Measurements from ENCODE around the gene SERTAD3.

Gene SERTAD3

DNA sequence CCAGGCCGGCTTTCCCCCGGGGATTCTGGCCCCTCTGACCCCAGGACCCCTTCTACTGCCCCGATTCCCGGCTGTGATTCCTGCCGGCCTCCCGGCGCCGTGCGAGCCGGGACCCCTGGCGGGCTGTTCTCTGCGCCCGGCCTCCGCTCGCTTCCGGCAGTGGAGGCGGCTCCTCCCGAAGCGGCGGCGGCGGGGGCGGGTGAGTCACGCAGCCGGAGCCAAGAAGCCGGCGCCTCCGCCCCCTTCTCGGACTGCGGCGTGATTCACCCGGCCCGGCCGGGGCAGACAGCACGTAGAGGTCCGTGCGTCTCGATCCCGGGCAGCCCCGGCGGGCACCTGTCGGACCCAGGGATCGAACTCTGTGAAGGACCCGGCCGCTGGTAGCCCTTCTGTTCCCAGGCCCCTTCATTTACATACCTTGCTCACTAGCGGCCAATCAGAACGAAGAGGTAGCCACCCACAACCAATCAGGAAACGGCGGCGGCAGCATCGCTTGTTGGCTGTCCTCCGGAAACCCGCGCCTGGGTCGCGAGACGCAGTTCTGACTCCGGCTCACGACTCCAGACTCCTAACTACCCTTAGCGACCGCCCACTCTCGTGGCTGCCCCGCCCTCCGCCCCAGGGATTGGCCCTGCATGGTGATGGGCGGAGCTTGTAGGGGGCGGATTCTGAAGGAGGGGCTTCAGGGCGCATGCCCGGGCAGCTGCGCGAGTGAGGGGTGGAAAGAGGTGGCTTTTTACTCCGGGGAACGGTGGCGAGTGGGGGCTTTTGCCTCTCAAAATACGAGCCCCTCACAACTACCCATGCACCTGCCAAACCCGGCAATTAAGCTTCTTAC lies 18.5 kb downstream of the SERTAD3 start, which contains the start of gene SERTAD1:
SERTAD1 (minus strand) TSS at position 543 of the 838 bp plus-strand sequence. CDS start 2,446 bp downstream, outside the sequence.
- DNase-seq (ENCODE audit: low read depth) = peak; percentile 100

DNA sequence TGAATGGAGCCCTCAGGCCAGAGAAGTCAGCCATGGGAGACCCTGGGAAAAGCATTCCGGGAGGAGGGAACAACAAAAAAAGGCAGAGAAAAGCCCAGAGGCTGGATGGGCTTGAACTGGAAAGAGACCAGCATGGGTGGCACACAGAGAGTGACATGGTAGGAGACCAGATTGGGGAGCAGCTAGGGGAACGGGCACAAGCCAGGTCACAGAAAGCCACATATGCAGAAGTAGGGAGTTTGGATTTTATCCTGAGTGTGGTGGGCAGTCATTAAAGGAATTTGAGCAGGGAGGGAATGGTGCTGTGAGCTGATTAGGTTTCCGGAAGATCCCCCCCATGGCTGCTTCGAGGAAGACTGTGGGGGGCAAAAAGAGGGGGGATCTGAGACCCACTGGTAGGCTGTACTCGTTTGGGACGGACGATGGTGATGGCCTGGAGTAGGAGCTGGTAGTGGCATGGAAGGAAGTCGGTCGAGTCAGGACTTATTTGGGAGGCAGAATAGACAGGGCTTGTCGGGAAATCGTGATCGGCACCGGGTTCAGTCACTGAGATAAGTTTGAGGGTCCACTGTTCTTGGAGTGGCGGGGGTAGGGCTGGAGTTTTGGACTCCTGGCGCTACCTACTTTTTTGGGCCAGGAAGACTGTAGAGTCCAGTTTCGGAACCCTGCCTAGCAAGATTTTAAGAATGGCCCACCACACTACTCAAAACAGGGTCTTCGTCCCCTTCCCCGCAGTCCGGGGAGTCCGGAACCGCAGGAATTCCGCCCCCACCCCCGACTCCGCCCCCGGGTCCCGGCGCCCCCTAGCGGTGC lies 19.3 kb downstream of the SERTAD3 start:
- no peak for DNase-seq (ENCODE audit: low read depth)

DNA sequence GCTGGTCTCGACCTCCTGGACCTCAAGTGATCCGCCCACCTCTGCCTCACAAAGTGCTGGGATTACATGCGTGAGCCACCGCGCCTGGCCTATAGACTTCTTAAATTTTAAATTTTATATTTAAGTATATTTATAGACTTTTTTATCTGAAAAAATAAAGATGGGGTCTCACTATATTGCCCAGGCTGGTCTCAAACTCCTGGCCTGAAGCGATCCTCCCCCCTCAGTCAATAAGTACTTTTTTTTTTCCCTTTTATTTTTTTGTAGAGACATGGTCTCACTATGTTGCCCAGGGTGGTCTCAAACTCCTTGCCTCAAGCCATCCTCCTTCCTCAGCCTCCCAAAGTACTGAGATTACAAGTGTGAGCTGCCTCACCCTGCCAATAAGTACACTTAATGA lies 20.2 kb downstream of the SERTAD3 start:
- DNase-seq (ENCODE audit: low read depth) = no peak

DNA sequence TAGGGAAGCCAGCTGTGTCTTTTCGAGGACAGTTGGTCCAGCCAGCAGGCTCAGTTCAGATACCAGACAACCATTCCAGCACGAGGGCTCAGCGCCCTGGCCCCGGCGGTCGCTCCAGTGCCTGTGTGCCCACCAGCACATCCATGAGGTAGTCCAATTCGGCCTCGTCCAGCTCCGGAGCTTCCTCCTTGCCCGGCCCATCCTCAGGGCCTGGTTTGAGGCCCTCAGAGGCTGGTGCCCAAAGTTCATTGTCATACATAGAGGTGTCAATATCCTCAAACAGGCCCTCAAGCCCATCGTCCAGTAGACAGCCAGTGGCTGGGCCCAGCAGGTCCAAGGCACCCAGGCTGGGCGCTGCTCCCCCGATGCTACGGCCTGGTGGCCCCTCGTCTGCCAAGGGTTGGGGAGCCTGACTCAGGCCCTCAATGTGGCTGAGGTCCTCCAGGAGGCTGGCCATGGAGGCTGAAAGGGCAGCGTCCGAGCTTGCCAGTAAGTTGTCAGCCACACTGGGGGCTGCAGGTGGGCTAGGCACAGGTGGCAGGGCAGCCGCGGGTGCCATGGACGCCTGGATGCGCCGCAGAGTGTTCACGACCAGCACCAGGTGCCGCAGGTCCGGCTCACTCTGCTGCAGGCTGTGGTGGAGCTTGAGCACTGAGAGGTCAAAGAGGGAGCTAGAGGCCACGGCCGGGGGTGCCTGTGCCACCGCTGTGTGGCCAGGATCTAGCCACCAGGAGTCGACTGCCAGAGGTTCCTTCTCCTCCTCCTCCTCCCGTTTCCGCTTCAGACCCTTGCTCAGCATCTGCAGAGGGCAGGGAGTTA lies 21.2 kb downstream of the SERTAD3 start:
- DNase-seq (ENCODE audit: low read depth) = no peak

- no peak for DNase-seq (ENCODE audit: low read depth)
Measured at GRCh38 chr19:40421993-40422747, 22.0 kb downstream of the SERTAD3 start.

DNA sequence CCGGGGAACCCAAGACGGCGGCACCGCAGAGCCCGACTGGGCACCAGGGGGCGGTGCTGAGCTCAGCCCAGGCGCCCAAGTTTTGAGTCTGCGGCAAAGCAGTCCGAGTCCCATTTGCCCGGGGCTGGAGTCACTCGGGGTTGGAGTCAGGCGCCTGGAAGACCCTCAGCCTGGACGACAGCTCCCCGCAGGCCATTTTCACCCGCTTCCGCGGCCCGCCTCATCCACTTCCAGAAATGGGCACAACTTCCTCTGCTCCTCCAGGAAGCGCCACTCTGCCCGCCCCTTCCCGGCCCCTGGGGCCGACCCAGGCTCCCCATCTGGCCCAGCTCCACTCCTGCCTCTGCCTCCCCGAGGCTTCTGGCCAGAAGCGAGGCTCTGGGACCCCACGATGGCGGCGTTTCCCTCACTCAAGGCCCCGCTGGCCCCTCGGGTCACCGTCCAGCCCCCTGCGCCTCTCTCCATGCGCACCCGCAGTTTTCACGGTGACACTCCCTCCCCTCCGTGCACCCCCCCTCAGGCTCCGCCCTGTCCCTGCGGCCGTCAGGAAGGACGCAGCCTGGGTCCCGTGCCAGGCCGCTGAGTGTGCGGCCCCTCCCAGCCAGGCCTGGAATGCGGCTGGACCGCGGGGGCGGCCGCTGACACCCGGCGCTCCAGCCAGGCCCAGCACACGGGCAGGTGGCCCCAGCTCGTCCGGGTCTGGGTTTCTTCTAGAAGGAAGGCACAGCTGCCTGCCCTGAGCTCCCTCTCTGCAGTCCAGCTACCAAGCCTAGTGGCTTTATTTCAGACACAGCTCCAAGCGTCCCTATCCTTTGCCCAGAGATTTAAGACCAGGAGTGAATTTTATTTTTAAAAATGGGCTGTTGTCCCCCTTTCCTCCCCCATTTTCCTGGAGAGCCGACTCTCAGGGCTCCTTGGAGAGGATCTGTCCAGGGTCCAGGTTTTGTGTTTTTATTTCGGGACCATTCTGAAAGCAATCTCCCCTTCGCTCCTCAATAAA lies 23.1 kb downstream of the SERTAD3 start:
- DNase-seq (ENCODE audit: low read depth) = peak; percentile 36

DNA sequence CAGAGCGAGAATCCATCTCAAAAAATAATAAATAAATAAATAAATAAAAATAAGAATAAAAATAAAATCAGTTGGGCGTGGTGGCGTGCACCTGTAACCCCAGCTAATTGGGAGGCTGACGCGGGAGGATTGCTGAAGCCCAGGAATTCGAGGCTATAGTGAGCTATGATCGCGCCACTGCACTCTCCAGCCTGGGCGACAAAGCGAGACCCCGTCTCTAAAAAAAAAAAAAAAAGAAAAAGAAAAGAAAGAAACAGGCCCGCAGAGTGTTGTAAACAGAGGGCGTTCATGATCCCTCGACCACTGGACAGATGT lies 23.7 kb downstream of the SERTAD3 start:
- no peak for DNase-seq (ENCODE audit: low read depth)

GRCh38 chr19:40419780-40420179 lies 24.4 kb downstream of the SERTAD3 start:
- no peak for DNase-seq (ENCODE audit: low read depth)

DNA sequence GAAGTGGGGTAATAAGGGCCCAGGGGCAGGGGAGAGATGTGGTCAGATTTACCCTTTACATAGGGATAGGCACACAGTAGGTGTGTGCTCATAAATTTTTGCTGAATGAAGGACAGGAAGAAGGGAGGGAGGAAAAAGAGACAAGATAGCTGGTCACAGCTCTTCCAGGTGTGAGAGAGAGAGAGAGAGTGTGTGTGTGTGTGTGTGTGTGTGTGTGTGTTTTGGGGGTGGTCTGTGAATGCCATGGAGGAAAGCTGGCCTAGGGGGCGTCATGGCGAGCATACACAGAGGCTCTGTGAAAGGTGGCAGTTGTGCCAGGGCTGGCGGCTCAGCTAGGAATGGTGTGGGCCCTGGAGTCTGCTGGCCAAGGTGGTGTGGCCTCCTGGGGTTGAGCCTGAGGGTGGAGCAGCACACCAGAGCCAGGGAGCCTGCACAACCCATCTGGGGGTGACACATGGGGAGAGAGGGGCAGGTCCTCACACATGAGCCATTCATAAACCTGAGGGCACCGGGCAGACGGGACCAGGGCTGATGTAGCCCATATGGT lies 25.0 kb downstream of the SERTAD3 start:
- no peak for DNase-seq (ENCODE audit: low read depth)

GRCh38 chr19:40418040-40418439 lies 26.1 kb downstream of the SERTAD3 start:
- no peak for DNase-seq (ENCODE audit: low read depth)

DNA sequence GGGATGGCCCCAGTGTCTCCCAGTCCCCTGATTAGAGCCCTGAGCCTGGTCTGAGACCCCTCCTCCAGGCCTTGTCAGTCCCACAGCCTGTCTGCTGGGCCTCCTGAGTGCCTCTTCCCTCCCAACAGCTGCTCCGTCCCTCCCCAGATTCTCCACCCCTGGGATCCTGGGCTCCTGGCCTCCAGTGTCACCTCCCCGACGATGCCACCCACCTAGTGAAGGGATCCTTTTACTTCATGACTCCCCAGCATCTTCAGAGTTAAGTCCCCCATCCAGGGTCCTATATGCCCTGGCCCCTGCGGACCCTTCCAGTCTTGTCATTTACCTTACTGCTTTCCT lies 26.5 kb downstream of the SERTAD3 start:
- DNase-seq (ENCODE audit: low read depth) = no peak

- no peak for DNase-seq (ENCODE audit: low read depth)
Measured at GRCh38 chr19:40416918-40417642, 27.1 kb downstream of the SERTAD3 start.

DNA sequence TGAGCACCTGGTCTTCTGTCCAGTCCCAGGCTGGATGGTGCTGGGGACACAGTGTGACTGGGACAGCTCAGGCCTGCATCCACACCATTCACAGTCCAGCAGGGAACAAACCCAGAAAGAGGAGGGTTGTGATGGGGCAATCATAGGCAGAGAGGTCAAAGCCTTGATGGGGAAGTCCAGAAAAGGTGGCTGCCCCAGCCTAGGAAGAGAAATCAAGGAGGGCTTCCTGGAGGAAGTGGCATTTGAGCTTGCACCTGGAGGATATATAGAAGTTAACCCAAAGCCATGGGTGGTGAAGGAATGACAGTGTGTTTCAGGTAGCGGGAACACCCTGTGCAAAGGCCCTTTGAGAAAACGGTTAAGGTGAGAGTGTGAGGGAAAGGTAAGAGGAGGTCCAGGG lies 28.4 kb downstream of the SERTAD3 start:
- no peak for DNase-seq (ENCODE audit: low read depth)

- no peak for DNase-seq (ENCODE audit: low read depth)
Measured at GRCh38 chr19:40414542-40415535, 29.3 kb downstream of the SERTAD3 start.

DNA sequence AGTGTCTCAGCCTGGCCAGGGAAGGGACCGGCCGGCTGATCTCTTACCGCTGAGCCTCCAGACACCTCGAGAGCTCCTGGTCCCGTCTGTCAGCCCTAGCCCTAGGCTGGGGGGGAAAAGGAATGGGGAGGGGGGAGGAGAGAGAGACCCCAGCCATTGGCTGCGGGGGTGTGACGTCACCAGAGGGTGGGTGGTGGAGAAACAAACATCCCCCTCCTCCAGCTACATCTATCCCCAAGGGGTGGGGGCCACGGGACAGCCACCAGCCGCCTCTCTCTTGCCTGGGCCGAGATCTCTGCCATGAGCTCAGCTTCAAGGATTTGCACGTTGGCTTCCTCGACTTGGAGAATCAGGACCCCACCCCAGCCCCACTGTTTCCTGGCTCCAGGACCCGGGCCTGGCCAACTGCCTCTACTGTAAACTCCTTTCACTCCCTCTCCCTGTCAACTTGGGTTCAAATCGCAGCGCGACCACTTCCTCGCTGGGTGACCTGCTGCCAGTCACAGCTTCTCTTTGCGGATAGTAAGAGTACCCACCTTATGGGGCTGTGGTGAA lies 30.8 kb downstream of the SERTAD3 start, which contains the start of gene PRX:
PRX (minus strand) TSS at position 88 of the 555 bp plus-strand sequence. CDS start 5,446 bp downstream, outside the sequence.
- no peak for DNase-seq (ENCODE audit: low read depth)

DNA sequence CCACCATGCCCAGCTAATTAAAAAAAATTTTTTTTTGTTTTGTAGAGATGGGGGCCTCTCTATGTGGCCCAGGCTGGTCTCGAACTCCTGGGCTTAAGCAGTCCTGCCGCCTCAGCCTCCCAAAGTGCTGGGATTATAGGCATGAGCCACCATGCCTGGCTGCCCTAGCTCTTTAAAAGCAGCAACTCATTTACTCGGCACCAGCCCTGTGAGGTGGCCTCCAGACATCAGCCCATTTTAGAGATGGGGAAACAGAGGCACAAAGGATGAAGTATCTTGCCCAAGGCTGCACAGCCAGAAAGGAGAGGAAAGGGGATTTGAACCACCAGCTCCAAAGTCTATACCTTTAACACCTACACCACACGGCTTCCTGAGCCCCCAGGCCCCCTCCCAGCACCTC lies 31.3 kb downstream of the SERTAD3 start:
- DNase-seq (ENCODE audit: low read depth) = no peak

DNA sequence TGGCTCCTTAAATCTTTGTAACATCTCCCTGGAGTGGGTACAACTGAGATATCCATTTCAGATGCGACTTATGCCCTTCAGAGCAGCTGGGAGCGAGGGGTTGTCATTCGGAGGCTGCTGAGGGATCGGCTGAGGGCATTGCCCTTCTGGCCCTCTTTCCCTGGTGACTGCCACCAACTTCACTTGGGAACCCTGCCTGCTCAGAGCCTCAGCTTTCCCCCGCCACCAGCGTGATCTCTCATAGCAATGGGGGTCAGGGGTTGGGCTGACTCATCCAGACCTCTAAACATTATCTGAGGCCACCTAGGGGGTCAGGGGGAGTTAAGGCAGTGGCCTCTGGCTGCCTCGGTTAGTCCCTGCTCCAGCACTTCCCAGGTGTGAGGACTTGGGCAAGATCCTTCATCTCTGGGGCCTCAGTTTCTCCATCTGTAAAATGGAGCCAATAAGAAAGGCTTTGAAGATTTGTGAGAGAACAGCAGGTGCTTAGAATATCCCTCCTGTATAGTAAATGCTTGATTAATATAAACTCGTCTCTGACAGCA lies 32.1 kb downstream of the SERTAD3 start:
- no peak for DNase-seq (ENCODE audit: low read depth)
